Uterus (tissue), 2 donors: ENCODE results near the gene ABI3BP.

Experiments used
- POLR2A ChIP-seq, 2 donors: fragments of 450-650 bp; IDR thresholded peaks; one replicate each; pipeline ENCODE4 v1.6.1; 2016; ENCODE audit warnings: antibody characterized with exemption in 2 of 2, mild to moderate bottlenecking in 1 of 2, moderate library complexity in 1 of 2
- TF ChIP-seq, protein P1 (sequence below), 4 experiments: fragments of 200-600 bp in 2 of 4; fragments of 450-650 bp in 2 of 4; sonication (generic) in 2 of 4; IDR thresholded peaks; one replicate each; pipeline ENCODE4 v1.5.1; 2016 to 2019; ENCODE audit warnings: antibody characterized with exemption in 4 of 4, mild to moderate bottlenecking in 2 of 4, moderate library complexity in 1 of 4

DNA sequence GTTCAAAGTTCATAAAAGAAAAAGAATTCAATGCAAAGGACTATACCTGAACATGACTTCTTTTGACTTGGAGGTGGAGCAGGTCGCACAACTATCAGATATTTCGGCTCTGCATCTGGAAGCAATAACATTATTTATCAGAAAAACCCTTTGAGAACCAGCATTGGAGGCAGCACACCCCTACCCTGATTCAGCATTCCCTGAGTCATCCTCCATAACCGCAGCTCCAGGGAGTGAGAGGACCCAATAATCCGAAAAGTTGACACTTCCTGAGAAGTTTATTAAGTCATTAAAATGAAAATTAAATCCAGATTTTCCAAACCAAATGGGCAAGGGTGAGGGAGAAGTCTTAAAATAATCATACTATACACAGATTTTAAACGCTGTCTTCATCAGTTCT is 90.6 kb downstream of the ABI3BP start:
- TF ChIP-seq, protein P1, sequence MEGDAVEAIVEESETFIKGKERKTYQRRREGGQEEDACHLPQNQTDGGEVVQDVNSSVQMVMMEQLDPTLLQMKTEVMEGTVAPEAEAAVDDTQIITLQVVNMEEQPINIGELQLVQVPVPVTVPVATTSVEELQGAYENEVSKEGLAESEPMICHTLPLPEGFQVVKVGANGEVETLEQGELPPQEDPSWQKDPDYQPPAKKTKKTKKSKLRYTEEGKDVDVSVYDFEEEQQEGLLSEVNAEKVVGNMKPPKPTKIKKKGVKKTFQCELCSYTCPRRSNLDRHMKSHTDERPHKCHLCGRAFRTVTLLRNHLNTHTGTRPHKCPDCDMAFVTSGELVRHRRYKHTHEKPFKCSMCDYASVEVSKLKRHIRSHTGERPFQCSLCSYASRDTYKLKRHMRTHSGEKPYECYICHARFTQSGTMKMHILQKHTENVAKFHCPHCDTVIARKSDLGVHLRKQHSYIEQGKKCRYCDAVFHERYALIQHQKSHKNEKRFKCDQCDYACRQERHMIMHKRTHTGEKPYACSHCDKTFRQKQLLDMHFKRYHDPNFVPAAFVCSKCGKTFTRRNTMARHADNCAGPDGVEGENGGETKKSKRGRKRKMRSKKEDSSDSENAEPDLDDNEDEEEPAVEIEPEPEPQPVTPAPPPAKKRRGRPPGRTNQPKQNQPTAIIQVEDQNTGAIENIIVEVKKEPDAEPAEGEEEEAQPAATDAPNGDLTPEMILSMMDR (IDR thresholded peaks at IDR 0.05), result no peak
- no peak for TF ChIP-seq POLR2A (IDR thresholded peaks at IDR 0.05)
